8988T (cell line): ENCODE measurements around the gene SERPINB3.
"Not testable (repeated sequence)": the region's sequence is repeated elsewhere in the genome, so short reads cannot be mapped to it uniquely, and the experiment has no call there.

Source experiments
- DNase-seq: peaks from one replicate; pipeline ENCODE4 v3.0.0; 2011

Gene SERPINB3

DNA sequence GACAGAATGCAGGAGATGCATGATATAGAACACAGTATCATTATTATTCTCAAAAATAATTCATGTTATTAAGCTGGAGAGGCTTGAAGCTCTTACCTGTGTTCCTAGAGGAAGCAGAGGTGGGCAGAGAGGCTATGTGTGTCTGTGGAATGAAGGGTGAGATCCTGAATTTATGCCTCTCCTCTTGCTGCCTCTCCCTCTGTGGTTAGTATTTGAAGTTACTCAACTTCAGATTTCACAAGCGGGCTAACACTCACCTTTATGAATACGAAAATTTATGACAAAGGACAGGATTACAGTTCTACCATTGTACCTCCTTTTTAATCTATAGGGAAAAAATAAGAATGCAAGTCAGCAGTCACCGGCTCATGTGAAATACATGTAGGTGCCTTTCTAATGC, at the start of gene SERPINB3:
TSS of gene SERPINB3 (minus strand) at position 144 of the 400 bp plus-strand sequence. CDS start 677 bp downstream, outside the sequence.
- DNase-seq, result not testable (repeated sequence)

DNA sequence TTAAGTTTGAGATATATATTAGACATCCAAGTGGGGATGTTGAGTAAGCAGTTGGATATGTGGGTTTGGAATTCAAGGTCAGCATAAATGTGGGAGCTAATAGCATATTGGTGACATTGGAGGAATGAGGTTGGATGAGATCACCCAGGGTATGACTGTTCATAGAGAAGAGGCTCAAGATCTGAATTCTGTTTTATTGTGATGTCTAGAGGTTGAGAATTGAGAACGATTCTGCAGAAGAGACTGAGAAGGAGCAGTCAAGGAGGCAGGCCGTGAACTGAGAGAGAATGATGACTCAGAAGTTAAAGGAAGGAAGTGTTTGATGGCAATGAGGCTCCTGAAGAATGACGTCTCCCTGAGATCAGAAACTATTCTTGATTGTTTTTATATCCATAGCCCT, 47.0 kb upstream of the SERPINB3 start:
- no peak for DNase-seq

GRCh38 chr18:63707816-63708215, 46.1 kb upstream of the SERPINB3 start:
- DNase-seq, result no peak

GRCh38 chr18:63705401-63705800, 43.7 kb upstream of the SERPINB3 start:
- no peak for DNase-seq

DNA sequence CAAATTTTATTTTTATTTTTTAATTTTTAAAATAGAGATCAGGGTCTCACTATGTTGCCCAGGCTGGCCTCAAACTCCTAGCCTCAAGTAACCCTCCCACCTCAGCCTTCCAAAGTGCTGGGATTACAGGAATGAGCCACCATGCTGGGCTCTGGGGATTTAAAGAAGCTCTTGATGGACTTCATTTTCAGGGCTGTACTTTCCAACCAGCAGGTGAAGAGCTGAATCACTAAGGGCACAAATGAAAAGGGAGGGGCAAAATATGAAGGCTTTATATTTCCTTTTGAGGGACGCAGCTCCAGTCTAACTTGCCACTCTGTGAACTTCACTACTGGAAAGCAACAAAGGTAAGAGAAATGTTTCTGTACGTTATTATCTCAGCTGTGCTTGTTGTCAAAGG, 41.0 kb upstream of the SERPINB3 start, which contains the start of gene SERPINB11:
TSS of gene SERPINB11 (plus strand) at position 301 of the 400 bp plus-strand sequence. CDS start 7,234 bp downstream, outside the sequence.
- no peak for DNase-seq

DNA sequence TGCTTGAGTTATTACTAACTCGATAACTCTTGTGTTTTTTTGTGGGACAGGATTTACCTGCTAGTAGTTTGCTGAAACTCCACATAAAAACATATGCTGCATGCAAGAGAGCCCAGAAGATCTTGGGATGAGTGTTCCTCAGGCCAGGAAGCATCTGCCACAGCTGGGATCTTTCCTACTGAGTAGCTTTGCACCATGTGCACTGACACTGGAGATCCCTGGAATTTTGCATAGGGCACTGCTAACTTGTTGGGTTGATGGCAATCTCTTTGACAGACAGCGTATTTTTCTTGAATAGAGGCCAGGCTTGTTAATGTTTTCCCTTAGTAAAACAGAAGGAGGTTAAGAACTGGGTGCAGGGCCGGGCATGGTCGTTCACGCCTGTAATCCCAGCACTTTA, 40.3 kb upstream of the SERPINB3 start:
- DNase-seq, result no peak

GRCh38 chr18:63700501-63700900, 38.8 kb upstream of the SERPINB3 start:
- no peak for DNase-seq

DNA sequence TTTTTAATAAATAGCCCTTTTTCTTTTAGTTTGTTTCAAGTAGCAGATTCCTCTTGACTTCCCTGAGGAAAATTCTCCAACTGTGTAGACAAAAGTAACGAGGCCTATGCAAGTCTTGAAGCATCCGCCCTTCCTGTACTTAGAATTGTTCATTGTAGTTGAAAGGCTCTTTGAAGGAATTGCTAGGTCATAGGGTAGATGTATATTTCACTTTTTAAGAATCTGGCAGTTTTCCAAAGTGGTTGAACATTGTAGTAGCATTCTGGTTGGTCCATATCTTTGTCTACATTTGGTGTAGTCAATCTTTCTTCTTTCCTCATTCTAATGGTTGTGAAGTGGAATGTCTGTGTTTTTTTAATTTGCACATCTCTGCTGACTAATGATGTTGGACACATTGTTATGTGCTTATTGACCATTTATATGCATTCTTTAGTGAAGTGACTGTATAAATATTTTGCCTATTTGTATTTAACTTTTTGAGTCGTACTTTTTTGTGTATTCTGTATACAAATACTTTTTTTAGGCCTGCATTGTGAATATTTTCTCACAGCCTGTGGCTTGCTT, 35.5 kb upstream of the SERPINB3 start:
- no peak for DNase-seq

DNA sequence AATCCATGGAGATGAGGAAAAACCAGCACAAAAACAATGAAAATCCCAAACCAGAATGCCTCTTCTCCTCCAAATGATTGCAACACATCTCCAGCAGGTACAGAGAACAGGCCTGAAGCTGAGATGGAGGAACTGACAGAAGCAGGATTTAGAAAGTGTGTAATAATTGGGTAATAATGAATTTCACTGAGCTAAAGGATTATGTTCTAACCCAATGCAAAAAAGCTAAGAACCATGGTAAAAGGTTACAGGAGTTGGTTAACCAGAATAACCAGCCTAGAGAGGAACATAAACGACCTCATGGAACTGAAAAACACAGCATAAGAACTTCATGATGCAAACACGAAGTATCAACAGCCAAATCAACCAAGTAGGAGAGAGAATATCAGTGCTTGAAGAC, 27.4 kb upstream of the SERPINB3 start:
- no peak for DNase-seq

DNA sequence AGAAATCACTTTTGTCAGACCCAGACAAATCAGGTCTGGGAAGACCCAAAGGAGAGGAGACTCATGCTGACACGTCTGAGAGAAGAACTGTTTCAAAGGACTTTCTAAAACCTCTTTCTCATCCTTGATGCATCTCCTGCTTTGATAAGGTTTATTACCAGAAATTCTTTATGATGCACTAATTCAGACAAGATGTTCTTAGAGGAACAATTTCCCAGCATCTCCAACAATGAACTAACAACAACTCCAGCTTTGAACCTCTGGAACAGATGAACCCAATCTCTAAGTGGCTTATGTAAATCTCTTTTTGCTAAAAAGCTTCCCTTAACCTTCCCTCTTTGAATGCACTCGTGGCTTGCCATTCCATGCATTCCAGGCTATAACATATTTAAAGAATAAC, 25.2 kb upstream of the SERPINB3 start:
- no peak for DNase-seq

GRCh38 chr18:63684718-63685117, 23.0 kb upstream of the SERPINB3 start:
- DNase-seq, result no peak

- DNase-seq, result no peak
Measured at GRCh38 chr18:63683890-63684289, 22.2 kb upstream of the SERPINB3 start.

DNA sequence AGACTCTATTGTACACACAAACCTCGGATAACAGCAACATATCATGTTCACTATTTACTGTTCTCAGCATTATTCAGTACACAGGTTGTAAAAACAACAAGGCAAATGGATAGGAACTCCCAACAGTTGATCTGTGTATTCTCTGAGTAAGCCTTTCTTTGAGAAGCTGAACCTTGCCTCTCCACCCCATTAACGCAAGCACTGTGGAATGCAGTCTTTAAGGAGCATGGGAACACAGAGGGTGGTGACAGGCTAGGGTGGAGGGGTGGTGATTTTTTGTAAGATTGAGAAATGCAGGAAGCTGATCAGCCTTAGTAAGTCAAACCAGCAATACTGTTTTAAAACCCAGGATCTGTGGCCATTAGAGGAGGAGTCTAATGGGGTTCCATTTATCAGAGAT, 21.5 kb upstream of the SERPINB3 start:
- DNase-seq, result no peak

DNA sequence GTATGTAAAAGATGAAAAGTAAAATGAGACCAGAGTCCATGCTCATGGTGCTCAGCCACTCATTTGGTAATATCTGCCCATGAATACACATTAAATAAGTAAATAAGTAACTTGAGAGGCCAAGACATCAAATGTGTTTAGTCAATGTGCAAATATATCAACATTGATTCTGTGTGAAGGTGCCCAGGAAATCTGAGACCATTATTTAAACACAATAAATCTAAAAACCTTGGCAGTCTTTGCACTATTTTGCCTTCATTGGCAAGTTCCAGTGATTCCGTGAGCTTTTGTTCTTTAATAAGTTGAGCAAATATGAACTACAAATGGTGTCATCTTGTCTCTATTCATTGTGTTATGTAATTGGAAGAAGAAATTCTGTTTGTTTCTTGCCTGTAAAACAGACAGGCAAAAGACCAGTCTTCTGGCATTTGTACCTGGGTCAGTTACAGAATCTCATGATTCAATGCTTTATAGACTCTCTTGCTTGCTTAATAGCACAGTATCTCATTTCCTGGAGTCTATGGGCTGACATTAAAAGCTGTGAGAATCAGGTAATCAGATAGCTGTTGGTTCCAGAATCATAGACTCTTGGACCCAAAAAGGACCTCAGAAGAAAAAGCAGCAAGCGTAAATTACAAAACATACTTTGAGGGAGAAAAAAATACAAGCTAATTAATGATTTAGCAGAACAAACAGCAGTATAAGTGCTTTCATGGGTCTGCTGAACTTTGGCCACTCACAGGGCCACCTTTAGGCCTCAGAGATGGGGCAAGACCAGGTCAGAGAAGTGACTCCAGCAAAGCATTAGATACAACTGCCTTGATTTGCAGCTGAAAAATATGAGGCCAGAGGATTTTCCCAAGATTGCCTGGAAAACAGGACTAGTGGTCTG, 20.0 kb upstream of the SERPINB3 start:
- no peak for DNase-seq

DNA sequence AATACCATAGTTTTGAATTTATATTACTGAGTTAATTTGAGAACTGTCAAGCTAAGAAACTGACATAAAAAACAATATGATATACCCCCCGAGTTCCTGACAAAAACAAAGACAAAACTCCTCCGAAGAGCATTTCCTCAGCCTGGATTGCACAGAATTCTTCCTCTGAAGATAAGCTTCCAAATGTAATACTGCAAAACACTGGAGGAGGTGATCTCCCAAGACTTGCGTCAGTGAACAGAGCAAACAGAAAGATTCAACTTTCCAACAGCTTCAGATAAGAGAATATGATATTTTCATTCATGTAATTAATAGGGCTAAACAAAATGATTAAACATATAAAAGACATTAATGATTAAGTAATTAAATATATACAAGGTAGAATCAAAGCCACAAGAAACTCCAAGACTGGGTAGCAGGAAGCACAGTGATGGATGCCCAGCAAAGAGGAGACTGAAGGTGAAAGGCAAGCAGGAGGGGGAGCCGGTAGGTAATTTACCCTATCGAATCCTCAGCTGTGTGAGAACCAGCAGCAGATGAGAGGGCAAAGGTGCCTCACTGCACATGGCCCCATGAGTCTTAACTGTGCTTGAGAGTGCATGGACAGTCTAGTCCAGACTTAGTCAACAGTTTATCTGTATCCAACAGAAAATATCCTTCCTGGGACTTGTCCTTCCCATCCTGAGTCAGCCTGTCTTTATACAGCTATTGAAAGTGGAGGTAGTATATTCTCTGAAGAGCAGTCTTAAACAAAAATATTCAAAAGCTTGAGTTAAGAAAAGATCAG, 18.3 kb upstream of the SERPINB3 start:
- DNase-seq, result no peak

- no peak for DNase-seq
Measured at GRCh38 chr18:63677500-63678225, 16.0 kb upstream of the SERPINB3 start.

GRCh38 chr18:63676526-63677323, 15.0 kb upstream of the SERPINB3 start:
- no peak for DNase-seq

DNA sequence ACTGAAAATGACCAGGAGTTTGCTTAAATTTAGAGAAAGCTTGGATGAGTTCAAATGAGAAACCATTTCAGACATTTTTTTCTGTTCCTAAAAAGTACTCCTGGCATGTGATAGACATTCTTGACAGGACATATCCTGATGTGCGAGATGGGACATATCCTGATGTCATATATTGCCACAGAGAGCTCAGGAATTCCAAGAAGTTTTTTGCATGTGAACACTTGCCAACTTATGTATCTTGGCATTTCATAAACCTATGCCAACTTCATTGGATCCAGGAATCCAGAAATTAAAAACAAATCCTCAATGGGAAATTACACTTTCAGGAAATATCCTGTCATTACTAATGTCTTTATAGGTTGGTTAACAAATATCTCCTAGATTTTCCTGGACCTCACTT, 2.9 kb upstream of the SERPINB3 start:
- DNase-seq, result no peak

DNA sequence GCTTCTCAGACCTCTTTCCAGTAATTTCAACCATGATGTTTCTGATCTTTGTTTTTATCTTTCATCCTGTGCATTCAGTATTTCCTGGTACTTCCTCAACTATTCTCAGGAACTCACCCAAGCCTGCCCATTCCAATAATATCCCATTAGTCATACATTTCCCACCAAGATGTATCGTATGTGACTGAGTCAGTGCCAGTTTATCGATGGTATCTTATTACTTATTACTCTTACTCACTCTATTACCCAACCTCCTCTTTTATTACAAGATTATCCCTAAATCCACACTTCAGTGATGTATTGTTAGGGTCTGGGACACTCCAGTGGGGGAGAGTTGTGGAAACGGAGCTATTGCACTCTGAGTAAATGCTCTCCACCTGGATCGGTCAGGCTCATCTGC, 2.8 kb downstream of the SERPINB3 start:
- DNase-seq, result not testable (repeated sequence)

DNA sequence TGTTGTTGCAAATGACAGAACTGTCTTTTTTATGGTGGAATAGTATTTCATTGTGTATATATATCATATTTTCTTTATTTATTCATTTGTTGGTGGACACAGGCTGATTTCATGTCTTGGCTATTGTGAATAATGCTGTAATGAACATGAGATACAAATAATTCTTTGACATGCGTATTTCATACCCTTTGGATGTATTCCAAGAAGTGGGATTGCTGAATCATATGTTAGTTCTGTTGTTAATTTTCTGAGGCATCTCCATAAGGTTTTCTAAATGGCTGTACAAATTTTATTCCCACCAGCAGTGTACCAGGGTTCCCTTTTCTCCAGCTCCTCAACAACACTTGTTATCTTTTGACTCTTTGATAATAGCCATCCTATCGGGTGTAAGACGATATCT, 11.4 kb downstream of the SERPINB3 start:
- not testable (repeated sequence) for DNase-seq

GRCh38 chr18:63648241-63648640, 13.5 kb downstream of the SERPINB3 start:
- DNase-seq, result no peak

DNA sequence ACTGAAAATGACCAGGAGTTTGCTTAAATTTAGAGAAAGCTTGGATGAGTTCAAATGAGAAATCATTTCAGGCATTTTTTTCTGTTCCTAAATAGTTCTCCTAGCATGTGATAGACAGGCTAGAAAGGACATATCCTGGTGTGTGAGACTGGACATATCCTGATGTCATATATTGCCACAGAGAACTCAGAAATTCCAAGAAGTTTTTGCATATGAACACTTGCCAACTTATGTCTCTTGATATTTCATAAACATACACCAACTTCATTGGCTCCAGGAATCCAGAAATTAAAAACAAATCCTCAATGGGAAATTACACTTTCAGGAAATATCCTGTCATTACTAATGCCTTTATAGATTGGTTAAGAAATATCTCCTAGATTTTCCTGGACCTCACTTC, 14.8 kb downstream of the SERPINB3 start:
- no peak for DNase-seq
